Activated CD8-positive, alpha-beta T cell treated with anti-CD3 and anti-CD28 coated beads for 36 hours (primary cell): Measurements from ENCODE around the gene JAK3. TPM values are rescaled to one million over a fixed set of nuclear protein-coding genes. Genes with fewer than 3 reads are reported as not detected.

Source experiments
- ATAC-seq: fragments of 200-7000 bp; cut with Tn5 transposase; one replicate; pipeline ENCODE4 v1.10.0; 2021; ENCODE audit warnings: mild to moderate bottlenecking, moderate library complexity
- CTCF ChIA-PET: fragments of 350-600 bp; sonication (Branson Sonifier 250); formaldehyde crosslinking; loops from one replicate; lab custom pipeline; 2021; ENCODE audit warnings: antibody characterized with exemption; lab: Charles Lee
- POLR2A ChIA-PET: fragments of 350-600 bp; sonication (Branson Sonifier 250); formaldehyde crosslinking; loops from one replicate; lab custom pipeline; 2021; ENCODE audit warnings: antibody characterized with exemption; lab: Charles Lee
- DNase-seq: peaks from one replicate; pipeline ENCODE4 v3.0.0-alpha.2; 2020
- H3K27ac Mint-ChIP-seq: one replicate; pipeline ENCODE4 v1.8.0; 2021; ENCODE audit warnings: mild to moderate bottlenecking, mixed read lengths
- H3K27me3 Mint-ChIP-seq: one replicate; pipeline ENCODE4 v1.8.0; 2021; ENCODE audit warnings: mixed read lengths
- H3K36me3 Mint-ChIP-seq: one replicate; pipeline ENCODE4 v1.8.0; 2021; ENCODE audit warnings: low read depth, mixed read lengths
- H3K4me1 Mint-ChIP-seq: one replicate; pipeline ENCODE4 v1.8.0; 2021; ENCODE audit warnings: low read depth, mixed read lengths
- H3K4me3 Mint-ChIP-seq: one replicate; pipeline ENCODE4 v1.8.0; 2021; ENCODE audit warnings: mild to moderate bottlenecking, moderate library complexity, mixed read lengths
- H3K9me3 Mint-ChIP-seq: one replicate; pipeline ENCODE4 v1.8.0; 2021; ENCODE audit warnings: mixed read lengths
- CTCF ChIP-seq: fragments of 200-600 bp; IDR thresholded peaks from one replicate; pipeline ENCODE4 v1.8.0; 2022; ENCODE audit warnings: antibody characterized with exemption, mild to moderate bottlenecking
- intact Hi-C: fragments of 100-400 bp; cut with micrococcal nuclease; formaldehyde crosslinking; loops from one replicate; pipeline ENCODE4 v1.10.0; 2022
- total RNA-seq, 2 experiments: library from RNA; stranded (reverse); gene quantifications; one replicate each; pipeline ENCODE4 v1.2.3, GENCODE V29; 2021

The JAK3 gene
- total RNA-seq, 2 experiments from 2014 or later: 120 to 126 TPM

GRCh38 chr19:17886515-17886914, 38.7 kb upstream of the JAK3 start:
- CTCF ChIA-PET: interaction anchor here (0.9 kb wide), 1 partner anchor 52 kb away, joined by 3 read pairs; no protein-coding TSS in a partner anchor

GRCh38 chr19:17883627-17884410, 36.0 kb upstream of the JAK3 start:
- POLR2A ChIA-PET: no interaction called here
- intact Hi-C loops: no loop called here
- CTCF ChIA-PET: interaction anchor here (0.8 kb wide), 1 partner anchor 19 kb away, joined by 3 read pairs; no protein-coding TSS in a partner anchor

More at GRCh38 chr19:17886515-17886914, 38.7 kb upstream of the JAK3 start:
- intact Hi-C loops: no loop called here
- Mint-ChIP-seq H3K4me1 (no peaks in the 10 kb centered on the region), H3K27me3 (no peaks in the 10 kb centered on the region), H3K27ac (no peak overlapping the region), H3K4me3 (no peak overlapping the region), H3K36me3 (no peaks in the 10 kb centered on the region), H3K9me3 (no peaks in the 10 kb centered on the region)
- POLR2A ChIA-PET: no interaction called here
- DNase-seq (no peak), ATAC-seq (no peak)
- no peak for TF ChIP-seq CTCF

DNA sequence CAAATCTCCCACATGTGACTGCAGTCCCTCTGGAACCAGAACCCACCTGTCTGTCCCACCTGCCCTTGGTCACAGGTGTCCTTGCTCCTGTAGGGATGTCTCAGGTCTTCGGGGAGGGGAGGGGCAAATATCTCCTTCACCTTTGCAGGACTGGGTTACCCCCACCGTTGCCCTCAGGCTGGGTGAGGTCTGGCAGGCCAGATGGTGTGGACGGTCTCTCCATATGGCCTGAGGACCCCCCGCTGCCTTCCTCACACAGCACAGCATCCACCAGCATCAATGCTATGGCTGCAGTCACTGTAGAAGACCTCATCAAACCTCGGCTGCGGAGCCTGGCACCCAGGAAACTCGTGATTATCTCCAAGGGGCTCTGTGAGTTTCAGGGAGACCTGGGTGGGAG, 33.9 kb upstream of the JAK3 start:
- CTCF ChIA-PET: no interaction called here
- H3K4me3 Mint-ChIP-seq: no peak overlapping the region
- TF ChIP-seq CTCF: no peak
- no peaks in the 10 kb centered on the region for H3K4me1 Mint-ChIP-seq
- H3K27ac Mint-ChIP-seq: no peak overlapping the region
- DNase-seq (no peak), ATAC-seq (no peak)
- no peaks in the 10 kb centered on the region for H3K27me3 Mint-ChIP-seq
- POLR2A ChIA-PET: no interaction called here
- intact Hi-C loops: no loop called here
- no peaks in the 10 kb centered on the region for H3K36me3 Mint-ChIP-seq
- H3K9me3 Mint-ChIP-seq: no peaks in the 10 kb centered on the region

More at GRCh38 chr19:17883627-17884410, 36.0 kb upstream of the JAK3 start:
- Mint-ChIP-seq H3K27ac (no peak overlapping the region), H3K36me3 (no peaks in the 10 kb centered on the region), H3K4me1 (no peaks in the 10 kb centered on the region), H3K4me3 (no peak overlapping the region), H3K9me3 (no peaks in the 10 kb centered on the region), H3K27me3 (no peaks in the 10 kb centered on the region)
- TF ChIP-seq CTCF: no peak
- ATAC-seq: no peak
- no peak for DNase-seq

DNA sequence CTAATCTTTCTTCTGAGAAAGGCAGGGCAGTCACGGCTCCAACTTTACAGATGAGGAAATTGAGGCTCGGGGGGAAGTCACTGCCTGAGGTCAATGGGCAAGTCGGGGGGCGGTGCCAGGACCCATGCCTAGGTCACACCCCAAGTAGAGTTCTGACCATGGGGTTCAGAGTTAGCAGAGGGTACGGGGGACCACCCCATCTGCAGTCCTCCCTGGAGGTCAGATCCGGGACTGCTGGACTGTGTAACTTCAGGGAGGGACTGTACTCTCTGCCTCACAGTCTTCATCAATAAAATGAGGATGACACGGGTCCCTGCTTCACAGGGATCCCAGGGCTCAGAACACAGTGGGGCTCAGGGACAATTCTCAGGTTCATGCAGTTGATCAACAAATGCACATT, 31.7 kb upstream of the JAK3 start:
- H3K4me3 Mint-ChIP-seq: no peak overlapping the region
- H3K9me3 Mint-ChIP-seq: no peaks in the 10 kb centered on the region
- ChIA-PET POLR2A (no interaction called here), CTCF (no interaction called here)
- no peaks in the 10 kb centered on the region for H3K36me3 Mint-ChIP-seq
- H3K4me1 Mint-ChIP-seq: no peaks in the 10 kb centered on the region
- no peak overlapping the region for H3K27ac Mint-ChIP-seq
- no peak for TF ChIP-seq CTCF
- DNase-seq (no peak), ATAC-seq (no peak)
- intact Hi-C loops: no loop called here
- H3K27me3 Mint-ChIP-seq: no peaks in the 10 kb centered on the region

GRCh38 chr19:17877696-17878095, 29.9 kb upstream of the JAK3 start:
- Mint-ChIP-seq H3K4me1 (peaks cover 6% of the 10 kb centered on the region), H3K9me3 (no peaks in the 10 kb centered on the region), H3K4me3 (no peak overlapping the region), H3K36me3 (no peaks in the 10 kb centered on the region), H3K27me3 (no peaks in the 10 kb centered on the region), H3K27ac (no peak overlapping the region)
- intact Hi-C loops: no loop called here
- TF ChIP-seq CTCF: no peak
- ChIA-PET POLR2A (no interaction called here), CTCF (no interaction called here)
- DNase-seq (no peak), ATAC-seq (no peak)
